ENCODE measurements around the gene XRN1. TPM values are rescaled to one million over a fixed set of nuclear protein-coding genes. Genes with fewer than 3 reads are reported as not detected.
"Not testable (repeated sequence)": the region's sequence is repeated elsewhere in the genome, so short reads cannot be mapped to it uniquely, and the experiment has no call there.

XRN1 gene, protein sequence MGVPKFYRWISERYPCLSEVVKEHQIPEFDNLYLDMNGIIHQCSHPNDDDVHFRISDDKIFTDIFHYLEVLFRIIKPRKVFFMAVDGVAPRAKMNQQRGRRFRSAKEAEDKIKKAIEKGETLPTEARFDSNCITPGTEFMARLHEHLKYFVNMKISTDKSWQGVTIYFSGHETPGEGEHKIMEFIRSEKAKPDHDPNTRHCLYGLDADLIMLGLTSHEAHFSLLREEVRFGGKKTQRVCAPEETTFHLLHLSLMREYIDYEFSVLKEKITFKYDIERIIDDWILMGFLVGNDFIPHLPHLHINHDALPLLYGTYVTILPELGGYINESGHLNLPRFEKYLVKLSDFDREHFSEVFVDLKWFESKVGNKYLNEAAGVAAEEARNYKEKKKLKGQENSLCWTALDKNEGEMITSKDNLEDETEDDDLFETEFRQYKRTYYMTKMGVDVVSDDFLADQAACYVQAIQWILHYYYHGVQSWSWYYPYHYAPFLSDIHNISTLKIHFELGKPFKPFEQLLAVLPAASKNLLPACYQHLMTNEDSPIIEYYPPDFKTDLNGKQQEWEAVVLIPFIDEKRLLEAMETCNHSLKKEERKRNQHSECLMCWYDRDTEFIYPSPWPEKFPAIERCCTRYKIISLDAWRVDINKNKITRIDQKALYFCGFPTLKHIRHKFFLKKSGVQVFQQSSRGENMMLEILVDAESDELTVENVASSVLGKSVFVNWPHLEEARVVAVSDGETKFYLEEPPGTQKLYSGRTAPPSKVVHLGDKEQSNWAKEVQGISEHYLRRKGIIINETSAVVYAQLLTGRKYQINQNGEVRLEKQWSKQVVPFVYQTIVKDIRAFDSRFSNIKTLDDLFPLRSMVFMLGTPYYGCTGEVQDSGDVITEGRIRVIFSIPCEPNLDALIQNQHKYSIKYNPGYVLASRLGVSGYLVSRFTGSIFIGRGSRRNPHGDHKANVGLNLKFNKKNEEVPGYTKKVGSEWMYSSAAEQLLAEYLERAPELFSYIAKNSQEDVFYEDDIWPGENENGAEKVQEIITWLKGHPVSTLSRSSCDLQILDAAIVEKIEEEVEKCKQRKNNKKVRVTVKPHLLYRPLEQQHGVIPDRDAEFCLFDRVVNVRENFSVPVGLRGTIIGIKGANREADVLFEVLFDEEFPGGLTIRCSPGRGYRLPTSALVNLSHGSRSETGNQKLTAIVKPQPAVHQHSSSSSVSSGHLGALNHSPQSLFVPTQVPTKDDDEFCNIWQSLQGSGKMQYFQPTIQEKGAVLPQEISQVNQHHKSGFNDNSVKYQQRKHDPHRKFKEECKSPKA (N-terminal part only)
- polyA plus RNA-seq (2013, experiment 1 of 2; ENCODE audit: insufficient read length): 10.8 TPM
- polyA plus RNA-seq (2013, experiment 2 of 2; ENCODE audit: insufficient read length): 9.8 TPM

DNA sequence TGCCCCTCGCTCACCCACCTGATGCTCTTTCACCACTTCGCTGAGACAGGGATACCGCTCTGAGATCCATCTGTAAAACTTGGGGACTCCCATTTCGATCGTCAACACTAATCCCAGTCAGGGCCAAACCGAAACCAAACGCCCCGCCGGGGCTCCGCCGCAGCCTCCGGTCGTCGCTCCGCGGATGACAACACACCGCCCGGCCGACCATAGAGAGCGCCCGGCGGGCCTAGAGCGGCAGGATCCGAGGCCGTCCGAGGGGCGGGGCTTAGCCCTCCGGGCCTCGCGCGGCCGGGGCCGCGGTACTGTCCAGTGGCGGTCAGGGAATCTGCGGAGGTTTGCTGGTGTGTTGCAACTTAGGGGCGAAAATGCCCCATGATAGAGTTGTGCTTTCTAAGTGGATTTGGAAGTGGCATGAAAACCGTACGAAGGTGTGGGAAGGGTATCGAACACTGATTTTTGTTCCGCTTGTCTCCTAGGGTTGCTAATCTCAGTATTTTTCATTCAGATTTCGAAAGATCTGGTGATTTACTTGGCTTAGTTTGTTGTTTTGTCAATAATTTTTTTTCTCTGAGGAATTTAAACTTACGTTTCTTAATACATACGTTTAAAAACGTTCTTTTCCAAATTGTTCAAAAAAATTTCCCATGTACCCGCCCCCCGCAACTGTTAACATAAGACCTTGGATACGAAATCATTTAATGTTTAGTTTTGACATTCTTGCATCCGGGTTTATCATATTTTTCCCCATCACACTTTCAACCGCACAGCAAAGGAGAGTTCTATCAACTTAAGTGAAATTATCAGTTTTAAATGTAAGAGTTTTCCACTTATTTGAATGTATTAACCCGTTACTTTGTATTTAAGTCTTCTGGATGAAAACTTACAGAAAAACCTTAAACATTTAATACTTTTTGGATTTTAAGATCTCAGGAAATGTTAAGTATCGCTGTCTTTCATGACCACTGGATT is at the start of gene XRN1:
XRN1 (minus strand) TSS at position 186 of the 972 bp plus-strand sequence; CDS start at position 93, 93 bp downstream.
- peak; percentile 94 for DNase-seq

DNA sequence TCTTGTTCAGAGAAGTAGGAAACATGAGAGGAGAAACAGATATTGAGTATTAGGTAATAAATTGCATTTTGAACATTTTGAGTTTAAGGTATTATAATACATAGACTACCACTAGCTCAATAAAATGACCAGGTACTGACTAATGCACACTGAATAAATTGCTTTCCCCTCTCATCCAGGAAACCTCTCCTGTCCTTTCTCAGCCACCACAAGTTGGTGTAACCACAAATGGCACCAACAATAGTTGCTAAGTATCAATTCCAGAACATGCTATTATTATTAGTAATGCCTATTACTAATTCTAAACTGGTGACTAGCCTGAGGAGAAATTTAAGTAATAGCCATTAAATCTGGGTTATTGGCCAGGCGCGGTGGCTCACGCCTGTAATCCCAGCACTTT is 47.3 kb upstream of the XRN1 start:
- DNase-seq: no peak

DNA sequence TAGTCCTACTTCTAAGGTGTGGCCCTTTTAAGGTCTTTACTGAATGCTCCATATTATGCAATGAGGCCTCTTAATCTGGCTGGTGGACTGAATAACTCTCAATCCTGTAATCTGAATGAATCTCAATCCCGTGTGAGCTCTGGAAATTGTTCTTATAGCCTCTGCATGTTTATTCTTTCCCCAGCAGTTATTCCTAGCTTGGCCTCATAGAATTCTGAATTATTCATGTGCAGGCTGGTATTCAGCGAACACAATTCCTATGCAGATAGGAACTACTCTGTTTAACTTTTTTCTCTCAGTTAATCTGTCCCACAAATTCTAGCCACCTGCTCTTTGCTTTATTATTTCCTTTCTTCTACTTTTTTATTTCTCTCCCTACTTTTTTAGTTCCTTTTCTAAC is 44.3 kb upstream of the XRN1 start:
- DNase-seq: no peak

DNA sequence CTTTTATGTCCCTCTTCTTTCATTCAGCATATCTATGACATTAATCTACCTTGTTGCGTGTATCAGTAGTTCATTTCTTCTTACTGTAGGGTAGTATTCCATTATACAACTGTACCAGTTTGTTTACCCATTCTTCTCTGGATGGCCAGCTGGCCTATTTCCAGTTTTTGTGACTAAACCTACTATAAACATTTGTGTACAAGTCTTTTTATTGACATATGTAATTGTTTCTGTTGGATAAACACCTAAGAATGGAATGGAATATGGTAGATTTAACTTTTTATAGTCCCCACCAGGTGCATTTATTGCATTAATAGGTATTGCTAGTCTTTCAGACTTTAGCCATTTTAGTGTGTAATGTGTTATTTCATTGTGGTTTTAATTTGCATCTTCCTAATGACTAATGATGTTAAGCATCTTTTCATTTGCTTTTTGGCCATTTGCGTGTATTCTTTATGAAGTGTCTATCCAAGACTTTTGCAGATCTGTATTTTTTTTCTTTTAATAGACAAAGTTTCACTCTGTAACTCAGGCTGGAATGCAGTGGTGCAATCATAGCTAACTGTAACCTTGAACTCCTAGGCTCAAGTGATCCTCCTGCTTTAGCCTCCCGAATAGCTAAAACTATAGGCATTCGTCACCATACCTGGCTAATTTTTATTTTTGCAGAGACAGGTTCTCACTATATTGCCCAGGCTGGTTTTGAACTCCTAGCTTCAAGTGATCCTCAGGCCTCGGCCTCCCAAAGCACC is 41.9 kb upstream of the XRN1 start:
- no peak for DNase-seq

DNA sequence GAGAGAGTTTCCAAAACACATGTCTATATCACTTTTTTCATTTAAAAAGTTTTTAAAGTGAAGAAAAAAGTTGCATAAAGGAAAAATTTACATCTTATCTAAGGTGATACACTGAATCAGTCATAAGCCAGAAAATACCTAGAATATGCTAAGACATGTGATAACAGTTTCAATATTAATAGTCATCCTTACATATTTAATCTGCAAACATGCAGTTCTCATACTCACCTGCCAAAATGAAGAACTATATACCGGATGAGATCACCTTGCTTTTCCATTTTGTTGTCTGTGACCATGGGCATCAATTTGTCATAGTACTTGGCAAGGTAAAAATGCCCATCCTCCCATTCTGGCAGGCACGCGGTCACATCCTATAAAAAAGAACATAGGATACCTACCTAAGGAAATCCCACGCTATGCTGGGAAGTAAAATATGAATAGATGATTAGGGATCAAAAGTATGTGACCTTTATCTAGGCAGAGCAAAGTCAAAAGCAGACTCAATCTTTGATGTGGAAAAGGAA is 37.1 kb upstream of the XRN1 start:
- no peak for DNase-seq

DNA sequence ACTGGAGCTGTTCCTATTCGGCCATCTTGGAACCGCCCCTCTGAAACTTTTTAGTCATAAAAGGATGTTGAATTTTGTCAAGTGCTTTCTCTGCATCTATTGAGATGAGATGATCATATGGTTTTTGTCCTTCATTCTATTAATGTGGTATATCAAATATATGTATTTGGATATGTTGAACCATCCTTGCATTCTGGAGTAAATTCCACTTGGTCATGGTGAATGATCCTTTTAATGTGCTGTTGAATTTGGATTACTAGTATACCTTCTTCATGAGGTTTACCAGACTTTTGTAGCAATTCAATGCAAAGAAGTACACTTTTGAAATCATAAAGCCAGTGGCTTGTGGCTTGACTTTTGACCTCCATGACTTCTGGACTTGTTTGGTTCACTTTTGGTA is 33.4 kb upstream of the XRN1 start:
- no peak for DNase-seq

DNA sequence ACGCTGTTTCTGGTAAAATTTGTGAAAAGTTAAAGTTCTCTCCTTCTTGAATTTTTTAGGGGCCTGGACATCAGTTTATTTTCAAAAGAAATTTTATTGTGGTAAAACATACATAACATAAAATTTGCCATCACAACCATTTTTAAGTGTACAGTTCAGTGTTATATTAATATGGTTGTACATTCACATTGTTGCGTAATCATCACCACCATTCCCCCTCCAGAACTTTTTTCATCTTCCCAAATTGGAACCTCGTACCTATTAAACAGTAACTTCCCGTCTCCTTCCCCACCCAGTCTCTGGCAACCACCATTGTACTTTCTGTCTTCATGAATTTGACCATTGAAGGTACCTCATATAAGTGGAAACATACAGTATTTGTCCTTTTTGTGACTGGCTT is 23.0 kb upstream of the XRN1 start:
- DNase-seq: no peak

DNA sequence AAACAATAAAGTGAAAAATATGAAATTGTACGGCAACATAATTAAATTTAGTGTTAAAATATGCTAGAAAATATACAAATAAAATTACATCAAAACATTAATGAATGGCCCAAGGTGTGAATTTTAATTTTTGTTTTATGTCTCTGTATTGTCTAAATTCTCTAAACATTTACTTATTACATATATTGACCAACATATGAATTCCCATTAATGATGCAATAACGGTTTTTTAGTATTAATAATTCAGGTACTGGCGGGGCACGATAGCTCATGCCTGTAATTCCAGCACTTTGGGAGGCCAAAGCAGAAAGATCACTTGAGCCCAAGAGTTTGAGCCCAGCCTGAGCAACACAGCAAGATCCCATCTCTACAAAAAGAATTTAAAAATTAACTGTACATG is 20.6 kb upstream of the XRN1 start:
- no peak for DNase-seq

DNA sequence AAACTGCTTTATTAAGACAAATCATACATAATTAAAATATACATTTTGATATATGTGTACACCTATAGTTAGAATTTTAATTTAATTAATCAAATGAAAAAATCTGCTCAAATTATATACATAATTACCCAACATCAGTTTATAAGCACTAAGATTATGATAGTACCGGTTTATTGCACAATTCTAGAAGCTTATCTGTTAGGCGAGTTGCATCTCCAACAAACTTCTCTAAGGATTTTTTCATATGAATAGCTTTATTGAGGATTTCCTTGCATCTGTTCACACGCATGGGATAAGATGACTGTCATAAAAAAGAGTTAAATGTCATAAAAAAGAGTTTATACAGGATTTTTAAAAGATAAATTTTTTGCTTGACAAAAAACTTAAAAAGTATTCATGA is 19.9 kb upstream of the XRN1 start:
- DNase-seq: no peak

DNA sequence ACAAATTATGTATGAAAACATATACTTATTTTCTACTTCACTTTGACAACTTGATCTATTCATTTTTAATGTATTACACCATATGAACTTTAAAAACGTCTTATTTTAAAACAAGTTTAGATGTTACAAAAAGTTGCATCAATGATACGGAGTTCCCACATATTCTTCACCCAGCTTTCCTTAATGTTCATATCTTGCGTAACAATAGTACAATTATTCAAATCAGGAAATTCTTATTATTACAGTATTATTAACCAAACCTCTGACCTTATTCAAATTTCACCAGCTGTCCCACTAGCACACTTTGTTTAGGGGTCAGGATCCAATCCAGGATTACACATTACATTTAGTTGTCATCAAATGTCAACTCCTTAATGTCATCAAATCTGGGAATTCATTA is 12.9 kb upstream of the XRN1 start:
- DNase-seq: no peak

DNA sequence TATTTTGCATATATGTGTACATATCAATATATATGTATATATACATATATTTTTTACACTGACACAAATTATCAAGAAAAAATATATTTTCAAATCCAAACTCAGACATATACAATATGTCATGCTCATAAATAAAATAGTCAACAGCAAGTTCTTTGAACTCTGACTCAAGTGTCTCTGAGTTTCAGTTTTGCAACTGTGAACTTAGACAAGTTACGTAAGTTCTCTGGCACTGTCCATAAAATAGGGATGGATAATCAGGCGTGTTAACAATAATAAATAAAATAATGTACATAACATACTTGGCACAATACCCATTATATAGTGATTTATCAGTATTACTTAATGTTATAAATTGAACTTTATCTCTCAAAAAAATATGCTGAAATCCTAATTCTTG is 12.1 kb upstream of the XRN1 start:
- DNase-seq: no peak

DNA sequence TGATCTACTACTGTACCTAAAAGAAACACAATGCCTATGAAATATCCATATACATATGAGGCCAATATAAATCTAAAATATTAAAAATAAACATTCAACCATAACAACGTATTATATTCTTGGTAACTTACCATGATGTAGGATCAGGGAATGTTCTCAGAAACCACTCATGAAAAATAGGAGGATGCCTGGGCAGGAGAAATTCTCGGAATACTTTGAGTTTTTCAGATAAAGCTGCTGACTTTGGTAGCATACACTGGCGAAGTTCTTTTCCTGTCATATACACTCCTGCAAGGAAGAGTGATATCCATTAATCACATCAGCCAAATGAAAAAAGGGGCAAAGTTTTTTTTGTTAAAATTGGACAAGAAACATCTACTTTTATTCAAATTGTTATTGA is 11.3 kb upstream of the XRN1 start:
- DNase-seq: no peak

DNA sequence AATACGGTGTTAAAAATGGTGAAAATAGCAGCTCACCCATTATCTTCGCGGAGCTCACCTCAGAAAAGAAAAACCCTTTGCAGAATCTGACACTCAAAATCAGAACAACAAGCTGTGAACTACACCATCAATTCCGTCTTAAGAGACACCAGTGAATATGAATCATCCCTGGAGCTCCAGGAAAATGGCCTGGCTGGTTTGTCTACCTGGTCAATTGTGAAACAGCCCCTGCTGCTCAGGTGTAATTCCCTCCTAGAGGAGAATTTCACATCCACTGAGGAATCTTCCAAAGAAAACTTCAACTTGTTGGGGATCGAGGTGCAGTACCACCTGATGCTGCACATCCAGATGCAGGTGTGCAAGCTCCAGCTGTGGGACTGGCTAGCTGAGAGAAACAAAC is 3.0 kb upstream of the XRN1 start:
- DNase-seq: no peak

DNA sequence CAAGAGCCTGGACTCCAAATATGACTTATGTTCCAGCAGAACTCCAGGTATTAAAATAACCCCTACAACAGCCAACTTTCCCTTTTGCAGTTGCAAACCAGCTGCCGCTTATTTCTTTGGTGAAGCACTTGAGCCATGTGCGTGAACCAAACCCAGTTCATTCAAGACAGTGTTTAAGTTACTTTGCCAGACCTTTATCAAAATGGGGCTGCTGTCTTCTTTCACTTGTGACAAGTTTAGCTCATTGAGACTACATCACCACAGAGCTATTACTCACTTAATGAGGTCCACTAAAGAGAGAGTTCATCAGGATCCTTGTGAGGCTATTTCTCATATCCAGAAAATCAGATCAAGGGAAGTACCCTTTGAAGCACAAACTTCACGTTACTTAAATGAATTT is 2.4 kb upstream of the XRN1 start:
- no peak for DNase-seq

DNA sequence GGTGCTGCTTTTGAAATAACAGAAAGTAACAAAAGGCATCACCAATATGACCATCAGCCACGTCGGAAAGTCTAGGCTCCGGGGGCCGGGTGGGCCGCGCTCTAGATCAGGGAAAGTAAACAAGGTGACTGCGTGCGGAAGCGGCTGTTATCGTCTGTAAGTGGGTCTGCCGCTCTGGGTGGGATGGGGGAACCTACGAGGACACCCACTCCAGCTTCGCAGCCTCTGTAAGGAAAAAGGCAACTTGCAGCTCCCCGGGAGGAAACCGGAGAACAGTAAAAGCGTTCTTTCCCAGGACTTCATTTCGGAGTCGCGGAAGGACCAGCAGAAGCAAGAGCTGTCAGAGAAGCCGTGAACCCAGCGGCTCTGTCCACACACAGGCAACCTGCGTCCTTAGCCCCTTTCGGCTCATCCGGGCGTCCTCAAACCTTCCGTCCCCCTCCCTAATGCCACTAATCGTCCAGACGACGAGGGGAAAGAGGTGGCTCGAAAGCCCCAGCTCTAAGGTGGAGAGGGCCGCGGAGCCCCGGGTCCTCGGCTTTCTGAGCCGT is 461 bp downstream of the XRN1 start:
- peak; percentile 49 for DNase-seq

DNA sequence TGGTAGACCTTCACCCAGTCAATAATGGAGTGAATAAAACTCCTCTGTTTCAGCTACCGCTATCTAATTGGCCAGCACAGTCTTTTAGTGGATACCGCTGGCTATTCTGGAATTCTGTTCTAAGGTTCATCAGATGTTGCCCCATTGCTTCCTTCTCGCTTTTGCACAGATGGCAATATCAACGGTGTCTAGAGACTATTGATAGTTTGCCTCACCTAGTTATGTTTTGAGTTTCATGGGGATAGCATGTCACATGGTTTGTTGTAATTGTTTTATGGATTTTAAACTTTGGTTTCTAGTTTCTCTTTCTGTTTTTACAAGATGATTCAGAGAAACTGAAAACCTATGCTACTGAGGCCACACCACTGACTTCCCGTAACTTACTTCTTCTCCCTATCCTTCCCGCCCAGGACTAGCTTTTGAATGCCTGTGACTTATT is 2.0 kb downstream of the XRN1 start:
- DNase-seq: peak; percentile 4

DNA sequence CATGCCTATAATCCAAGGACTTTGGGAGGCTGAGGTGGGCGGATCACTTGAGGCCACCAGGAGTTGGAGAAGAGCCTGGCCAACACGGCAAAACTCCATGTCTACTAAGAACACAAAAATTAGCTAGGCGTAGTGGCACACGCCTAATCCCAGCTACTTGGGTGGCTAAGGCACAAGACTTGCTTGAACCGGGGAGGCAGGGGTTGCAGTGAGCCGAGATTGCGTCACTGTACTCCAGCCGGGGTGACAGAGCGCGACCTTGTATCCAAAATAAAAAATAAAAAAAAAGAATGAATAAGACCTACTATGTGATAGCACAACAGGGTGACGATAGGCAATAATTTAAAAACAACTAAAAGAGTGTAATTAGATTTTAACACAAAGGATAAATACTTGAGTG is 3.5 kb downstream of the XRN1 start:
- DNase-seq: no peak

DNA sequence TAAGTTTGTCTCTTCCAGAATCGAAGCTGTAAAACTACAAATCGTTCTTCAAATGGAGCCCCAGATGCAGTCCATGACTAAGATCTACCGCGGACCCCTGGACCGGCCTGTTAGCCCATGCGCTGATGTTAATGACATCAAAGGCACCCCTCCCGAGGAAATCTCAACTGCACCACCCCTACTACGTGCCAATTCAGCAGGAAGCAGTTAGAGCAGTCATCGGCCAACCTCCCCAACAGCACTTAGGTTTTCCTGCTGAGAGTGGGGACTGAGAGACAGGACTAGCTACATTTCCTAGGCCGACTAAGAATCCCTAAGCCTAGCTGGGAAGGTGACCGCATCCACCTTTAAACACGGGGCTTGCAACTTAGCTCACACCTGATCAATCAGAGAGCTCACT is 4.8 kb downstream of the XRN1 start:
- not testable (repeated sequence) for DNase-seq

DNA sequence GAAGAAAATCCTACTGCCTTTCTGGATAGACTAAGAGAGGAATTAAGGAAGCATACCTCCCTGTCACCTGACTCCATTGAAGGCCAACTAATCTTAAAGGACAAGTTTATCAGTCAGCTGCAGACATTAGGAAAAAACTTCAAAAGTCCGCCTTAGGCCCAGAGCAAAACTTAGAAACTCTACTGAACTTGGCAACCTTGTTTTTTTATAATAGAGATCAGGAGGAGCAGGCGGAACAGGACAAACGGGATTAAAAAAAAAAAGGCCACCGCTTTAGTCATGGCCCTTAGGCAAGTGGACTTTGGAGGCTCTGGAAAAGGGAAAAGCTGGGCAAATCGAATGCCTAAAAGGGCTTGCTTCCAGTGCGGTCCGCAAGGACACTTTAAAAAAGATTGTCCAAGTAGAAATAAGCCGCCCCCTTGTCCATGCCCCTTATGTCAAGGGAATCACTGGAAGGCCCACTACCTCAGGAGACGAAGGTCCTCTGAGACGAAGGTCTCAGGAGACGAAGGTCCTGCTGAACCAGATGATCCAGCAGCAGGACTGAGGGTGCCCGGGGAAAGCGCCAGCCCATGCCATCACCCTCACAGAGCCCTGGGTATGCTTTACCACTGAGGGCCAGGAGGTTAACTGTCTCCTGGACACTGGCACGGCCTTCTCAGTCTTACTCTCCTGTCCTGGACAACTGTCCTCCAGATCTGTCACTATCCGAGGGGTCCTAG is 8.2 kb downstream of the XRN1 start:
- DNase-seq: not testable (repeated sequence)

Data from fibroblast of skin of abdomen (primary cell).